ENCODE data around the gene SNRPA.
A peak's percentile ranks its signal among the peaks of the same experiment; 100 is the strongest.

Gene SNRPA

DNA sequence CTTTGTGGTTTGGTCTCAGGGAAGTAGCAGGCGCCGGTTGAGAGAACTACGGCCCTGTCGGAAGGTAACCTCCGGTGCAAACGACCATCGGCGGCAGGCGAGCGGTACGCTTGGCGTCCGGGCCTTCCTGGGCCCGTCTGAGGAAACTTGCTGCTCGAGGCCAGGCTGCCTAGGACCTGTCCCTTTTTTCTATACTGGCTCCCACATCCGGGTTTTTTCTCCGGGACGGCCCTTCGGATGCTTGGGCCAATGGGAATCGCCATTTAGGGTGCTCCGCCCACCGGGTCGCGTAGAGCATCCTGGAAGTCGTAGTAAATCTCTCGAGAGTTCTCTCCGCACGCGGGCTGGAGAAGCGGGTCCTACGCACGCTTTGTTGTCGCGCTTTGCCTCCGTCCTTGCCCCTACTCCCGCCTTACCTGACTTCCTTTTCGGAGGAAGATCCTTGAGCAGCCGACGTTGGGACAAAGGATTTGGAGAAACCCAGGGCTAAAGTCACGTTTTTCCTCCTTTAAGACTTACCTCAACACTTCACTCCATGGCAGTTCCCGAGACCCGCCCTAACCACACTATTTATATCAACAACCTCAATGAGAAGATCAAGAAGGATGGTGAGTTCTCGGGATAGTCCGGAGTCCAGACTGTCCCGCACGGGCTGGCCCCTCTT lies at the start of gene SNRPA:
TSS of gene SNRPA (plus strand) at position 330 of the 664 bp plus-strand sequence. CDS start at position 536, 206 bp downstream.
- DNase-seq (ENCODE audit: low read depth): peak; percentile 92

DNA sequence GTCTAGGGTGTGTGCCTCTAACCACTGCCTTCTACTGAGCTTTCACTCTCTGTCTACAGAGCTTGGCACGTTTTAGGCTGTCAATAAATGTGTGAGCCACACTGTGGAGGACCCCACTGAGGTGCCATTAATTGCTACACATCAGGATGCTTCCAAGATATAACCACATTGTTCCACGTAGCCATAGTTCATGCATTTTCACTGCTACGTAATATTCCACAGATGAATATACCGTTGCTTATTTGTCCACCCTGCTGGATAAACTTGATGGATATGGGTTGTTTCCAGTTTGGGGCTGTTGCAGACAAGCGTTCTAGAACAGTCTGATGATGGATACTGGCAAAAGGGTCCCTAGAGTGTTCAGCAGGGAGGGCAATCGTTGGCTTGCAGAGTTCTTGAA lies 49.2 kb upstream of the SNRPA start:
- no peak for DNase-seq (ENCODE audit: low read depth)

DNA sequence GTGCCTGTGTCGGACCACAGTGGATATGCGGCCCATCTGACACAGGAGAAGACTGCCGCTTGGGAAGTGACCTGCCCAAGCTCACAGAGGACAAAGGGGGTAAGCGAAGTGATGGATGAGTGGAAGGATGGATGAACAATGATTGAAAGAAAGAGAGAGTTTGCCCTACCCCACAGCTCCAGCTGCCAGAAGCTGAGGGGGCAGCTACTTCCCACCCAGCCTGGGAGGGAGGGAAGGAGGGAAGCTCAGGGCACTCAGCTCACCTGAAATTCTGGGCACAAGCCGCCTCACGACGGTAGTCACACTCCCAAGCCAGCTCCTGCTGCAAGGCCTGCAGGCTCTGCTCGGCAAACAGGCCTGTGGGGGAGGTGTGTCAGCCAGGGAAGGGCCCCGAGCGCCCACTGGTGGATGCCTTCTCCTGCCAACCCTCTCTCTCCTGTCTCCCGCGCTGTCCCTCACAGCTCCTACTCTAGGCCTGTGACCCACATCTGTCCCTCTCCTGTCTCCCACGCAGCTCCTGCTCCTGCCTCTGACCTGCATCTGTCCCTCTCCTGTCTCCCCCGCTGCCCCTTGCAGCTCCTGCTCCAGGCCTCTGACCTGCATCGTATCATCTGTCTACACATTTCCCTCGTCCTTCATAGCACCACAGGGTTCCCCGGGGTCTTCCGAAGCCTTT lies 48.5 kb upstream of the SNRPA start:
- no peak for DNase-seq (ENCODE audit: low read depth)

DNA sequence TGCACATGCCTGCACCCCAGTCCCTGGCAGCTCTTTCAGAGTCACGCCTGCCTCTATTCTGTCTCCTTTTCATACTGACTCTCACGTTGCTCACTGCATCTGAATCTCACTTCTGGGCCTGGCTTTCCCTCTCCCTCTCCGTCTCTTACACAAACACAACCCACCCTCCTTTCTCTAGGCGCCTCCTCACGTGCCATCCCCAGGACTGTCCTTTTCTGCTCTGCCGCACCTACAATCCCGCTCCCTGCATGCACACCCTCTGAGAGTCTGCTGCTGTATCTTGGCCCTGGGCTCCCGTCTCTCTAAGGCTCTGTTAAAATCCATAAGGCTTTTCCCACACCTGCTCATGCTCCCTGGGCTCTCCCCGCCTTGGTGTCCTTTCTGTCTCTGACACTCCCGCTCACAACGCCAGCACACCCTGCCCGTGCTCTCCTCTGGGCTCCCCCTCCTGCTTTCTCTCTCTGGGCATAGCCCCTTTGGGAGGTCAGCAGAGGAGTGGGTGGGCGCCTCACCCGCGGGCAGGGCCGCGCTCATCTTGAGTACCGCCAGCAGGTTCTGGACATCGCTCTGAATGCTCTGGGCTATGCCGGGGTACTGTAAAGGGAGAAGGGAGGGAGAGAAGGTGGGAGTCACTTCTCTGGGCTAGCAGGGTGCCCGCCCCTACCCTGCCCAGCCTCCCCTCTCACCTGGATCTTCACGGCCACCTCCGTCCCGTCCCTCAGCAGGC lies 47.8 kb upstream of the SNRPA start:
- no peak for DNase-seq (ENCODE audit: low read depth)

DNA sequence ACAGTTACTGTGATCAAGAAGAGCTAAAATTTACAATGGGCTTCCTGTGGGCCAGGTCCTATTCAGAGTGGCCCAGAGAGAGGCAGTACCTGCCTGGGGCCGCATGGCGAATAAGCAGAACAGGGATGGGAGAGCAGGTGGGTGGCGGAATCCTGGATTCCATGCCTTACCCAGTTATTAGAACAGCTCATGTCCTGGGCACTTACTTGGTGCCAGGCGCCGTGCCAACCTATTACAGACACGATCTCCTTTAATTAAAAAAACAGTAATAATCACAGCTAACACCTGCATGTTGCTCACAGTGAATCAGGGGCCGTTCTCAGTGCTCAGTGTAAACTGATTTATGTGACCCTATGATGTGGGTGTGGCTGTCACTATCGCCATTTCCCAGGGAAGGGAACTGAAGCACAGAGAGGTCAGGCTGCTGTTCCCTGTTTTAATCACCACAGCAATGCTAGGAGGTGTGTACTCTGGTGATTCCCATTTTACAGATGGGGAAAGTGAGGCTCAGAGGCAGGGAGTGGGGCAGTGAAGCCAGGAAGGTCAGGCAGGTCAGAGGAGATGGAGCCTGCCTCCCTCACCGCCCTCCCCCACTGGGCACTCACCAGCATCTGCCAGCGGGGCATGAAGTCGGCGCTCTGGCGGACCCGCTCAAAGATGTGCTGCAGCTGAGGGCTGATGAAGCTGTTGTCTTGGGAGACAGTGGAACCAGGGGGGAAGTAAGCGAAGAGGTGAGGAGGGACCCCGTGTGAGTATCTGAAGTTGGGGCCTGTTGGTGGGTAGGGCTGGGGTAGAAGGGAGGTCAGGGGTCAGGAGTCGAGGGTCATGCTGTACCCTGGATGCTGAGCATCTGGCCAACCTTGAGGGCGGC lies 46.3 kb upstream of the SNRPA start:
- DNase-seq (ENCODE audit: low read depth): no peak

DNA sequence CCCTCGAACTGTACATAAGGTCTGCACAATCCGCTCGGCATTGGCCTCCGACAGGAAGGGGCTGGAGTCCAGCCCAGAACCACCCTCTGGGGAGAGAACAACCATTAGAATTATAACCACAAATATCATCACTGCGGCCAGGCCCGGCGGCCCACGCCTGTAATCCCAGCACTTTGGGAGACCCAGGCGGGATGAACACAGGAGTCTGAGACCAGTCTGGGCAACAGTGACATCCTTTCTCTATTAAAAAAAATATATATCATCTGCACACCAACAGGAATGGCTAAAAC lies 45.7 kb upstream of the SNRPA start:
- no peak for DNase-seq (ENCODE audit: low read depth)

DNA sequence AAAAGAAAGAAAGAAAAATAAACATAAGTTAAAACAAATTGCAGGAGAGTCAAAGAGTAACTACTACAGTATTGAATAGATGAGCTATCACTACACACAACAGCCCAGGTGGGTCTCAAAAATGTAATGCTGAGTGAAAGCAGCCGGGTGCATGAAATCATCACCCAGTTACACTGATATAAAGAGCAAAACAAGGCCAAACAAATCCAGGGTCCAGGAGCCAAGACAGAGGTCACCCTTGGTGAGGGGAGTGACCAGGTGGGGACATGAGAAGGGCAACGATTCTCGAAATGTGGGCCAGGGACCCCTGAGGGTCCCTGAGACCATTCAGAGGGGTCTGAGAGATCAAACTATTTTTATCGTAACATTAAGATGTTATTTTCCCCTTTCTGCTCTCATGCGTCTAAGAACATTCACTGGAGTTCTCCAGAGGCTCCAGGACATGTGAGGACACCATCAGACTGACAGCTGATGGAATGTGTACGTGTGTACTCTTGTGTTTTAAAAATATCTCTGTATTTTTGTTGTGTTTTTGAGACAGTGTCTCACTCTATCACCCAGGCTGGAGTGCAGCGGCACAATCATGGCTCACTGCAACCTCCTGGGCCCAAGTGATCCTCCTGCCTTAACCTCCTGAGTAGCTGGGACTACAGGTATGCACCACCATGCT lies 44.9 kb upstream of the SNRPA start:
- DNase-seq (ENCODE audit: low read depth): no peak

DNA sequence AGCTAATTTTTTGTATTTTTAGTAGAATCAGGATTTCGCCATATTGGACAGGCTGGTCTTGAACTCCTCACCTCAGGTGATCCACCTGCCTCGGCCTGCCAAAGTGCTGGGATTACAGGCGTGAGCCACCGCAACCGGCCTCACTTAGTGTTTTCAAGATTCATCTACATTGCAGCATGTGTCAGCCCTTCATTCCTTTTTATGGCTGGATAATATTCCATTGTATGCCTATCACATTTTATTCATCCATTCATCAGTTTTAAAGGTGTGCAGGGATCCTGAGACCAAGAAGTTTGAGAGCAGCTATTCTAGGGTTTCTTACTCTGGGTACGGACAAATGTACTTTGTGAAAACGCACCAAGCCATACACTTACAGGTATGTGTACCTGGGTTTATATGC lies 43.4 kb upstream of the SNRPA start:
- no peak for DNase-seq (ENCODE audit: low read depth)

DNA sequence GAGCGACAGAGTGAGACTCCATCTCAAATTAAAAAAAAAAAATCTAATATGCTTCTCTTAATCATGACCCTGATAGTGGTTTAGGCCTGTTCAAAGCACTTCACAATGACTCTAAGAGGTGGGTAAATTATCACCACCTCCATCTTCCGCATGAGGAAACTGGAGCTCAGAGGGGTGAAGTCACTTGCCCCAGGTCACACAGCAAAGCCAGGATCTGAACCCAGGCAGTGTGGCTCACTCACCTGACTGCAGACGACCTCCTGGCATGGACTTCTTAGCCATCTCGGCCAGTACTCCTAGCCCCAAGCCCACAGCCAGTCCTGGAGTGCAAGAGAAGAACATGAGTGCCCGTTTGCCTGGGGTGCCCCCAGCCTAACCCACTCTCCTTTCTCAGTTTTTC lies 41.2 kb upstream of the SNRPA start:
- no peak for DNase-seq (ENCODE audit: low read depth)

DNA sequence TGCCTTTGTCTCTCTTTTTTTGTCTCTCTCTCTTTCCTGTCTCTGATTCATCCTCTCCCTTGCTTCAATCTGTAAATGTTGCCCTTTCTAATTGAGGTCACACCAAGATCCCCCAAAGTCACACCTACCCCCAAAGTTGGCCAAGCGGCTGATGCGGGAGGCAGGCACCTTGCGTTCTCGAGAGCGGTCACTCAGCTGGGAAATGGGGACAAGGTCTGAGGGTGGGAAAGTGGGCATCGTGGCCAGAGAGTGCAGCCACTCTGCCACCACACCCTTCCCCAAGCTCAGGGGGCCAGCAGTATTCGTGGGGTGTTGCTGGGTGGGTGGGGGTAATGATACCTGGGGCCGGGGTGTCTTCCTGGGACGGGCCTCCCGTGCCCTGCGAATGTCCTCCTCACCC lies 37.1 kb upstream of the SNRPA start:
- DNase-seq (ENCODE audit: low read depth): no peak

DNA sequence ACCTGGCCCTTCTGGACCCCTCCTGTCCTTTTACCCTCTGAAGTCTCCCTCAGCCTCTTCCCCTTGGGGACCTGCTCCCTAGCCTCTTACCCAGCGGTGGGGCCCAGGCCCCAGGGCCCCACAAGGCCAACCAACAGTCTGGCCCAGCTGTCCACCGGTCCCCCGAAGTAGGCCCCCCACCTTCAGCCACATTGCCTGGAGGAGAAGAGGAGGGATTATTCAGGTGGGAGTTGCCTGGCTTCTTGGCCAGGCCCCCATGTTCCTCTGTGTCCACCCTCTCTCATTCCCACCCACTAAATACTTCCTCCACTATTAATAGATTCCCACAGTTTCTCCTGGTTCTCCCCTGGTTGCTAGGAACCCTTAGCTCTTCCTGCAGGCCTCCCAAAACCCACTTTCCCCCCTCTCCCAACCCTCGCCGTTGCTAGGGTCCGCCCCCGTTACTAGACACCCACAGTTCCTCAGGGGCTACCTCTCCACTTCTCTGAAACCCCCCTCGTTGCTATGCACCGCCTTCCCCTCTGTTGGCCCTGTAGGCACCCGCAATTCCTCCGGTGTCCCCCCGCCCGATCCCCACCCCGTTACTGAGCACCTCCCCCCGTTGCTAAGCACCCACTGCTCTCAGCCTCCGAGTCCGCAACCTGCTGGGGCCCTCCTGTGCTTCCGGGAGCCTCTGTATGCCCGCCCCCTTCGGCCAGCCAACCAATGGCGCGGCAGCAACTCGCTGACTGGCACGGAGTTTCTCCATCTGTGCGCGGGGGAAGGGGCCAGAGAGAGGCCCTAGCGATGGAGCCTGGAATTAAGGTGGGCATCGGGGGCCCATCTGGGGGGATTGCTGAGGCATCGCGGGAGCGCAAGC lies 36.3 kb upstream of the SNRPA start:
- DNase-seq (ENCODE audit: low read depth): peak; percentile 89

DNA sequence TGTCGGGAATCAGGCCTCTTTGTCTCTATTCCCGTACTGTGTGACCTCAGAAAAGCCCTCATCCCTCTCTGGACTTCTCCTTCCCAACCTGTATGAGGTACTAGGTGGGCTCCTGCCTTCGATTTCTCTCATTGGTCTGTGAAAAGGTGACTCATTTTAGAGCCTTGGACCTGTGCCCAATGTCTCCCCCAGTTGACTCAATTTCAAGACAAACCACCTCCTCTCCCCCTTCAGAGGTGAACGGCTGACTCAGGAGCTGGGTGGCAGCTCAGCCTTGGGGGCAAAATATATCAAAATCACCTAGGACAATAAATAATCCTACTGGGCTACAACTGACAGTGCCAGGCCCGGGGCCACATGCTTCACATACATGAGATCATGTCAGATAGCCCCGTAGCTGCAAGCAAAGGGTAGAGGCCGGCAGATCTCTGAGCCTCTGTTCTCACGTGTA lies 34.9 kb upstream of the SNRPA start:
- DNase-seq (ENCODE audit: low read depth): peak; percentile 61

DNA sequence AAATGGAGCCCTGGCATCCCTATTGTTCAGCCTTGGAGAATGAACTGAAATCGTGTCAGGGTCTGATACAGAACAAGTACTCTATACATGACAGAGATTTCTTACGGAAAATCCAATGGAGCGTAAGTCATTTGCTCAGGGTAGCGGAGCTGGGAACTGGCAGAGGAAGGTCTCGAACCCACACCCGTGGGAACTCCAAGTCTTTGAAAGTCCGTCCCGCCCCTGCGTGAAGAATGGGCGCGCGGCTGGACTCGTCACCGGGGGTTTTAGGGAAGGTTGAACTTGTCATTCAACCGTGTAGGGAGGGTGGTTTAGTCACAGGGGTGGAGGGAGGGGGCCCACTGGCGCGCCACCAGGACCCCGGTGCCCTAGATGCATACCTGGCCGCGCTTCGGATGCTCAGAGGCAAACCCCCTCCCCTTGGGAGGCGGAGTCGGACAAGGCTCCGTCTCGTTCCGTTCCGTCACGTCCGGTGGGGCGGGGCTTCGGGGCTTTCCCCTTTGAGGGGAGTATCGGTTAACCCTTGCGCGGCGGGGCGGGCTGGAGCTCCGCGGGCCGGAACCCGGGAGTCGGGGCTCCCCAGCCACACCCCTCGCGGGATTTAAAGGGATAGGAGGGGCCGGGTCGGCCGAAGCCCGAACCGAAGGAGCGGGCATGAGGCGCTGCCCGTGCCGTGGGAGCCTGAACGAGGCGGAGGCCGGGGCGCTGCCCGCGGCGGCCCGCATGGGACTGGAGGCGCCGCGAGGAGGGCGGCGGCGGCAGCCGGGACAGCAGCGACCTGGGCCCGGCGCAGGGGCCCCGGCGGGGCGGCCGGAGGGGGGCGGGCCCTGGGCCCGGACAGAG lies 34.3 kb upstream of the SNRPA start, which contains the start of the genes COQ8B and ITPKC:
TSS of gene COQ8B (minus strand) at position 405 of the 843 bp plus-strand sequence. CDS start 2,254 bp downstream, outside the sequence.
TSS of gene ITPKC (plus strand) at position 631 of the 843 bp plus-strand sequence. CDS start at position 655, 24 bp downstream.
- peak; percentile 100 for DNase-seq (ENCODE audit: low read depth)

DNA sequence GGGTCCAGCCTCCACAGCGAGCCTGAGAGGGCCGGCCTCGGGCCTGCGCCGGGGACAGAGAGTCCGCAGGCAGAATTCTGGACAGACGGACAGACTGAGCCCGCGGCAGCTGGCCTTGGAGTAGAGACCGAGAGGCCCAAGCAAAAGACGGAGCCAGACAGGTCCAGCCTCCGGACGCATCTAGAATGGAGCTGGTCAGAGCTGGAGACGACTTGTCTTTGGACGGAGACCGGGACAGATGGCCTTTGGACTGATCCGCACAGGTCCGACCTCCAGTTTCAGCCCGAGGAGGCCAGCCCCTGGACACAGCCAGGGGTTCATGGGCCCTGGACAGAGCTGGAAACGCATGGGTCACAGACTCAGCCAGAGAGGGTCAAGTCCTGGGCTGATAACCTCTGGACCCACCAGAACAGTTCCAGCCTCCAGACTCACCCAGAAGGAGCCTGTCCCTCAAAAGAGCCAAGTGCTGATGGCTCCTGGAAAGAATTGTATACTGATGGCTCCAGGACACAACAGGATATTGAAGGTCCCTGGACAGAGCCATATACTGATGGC lies 33.6 kb upstream of the SNRPA start:
- no peak for DNase-seq (ENCODE audit: low read depth)

DNA sequence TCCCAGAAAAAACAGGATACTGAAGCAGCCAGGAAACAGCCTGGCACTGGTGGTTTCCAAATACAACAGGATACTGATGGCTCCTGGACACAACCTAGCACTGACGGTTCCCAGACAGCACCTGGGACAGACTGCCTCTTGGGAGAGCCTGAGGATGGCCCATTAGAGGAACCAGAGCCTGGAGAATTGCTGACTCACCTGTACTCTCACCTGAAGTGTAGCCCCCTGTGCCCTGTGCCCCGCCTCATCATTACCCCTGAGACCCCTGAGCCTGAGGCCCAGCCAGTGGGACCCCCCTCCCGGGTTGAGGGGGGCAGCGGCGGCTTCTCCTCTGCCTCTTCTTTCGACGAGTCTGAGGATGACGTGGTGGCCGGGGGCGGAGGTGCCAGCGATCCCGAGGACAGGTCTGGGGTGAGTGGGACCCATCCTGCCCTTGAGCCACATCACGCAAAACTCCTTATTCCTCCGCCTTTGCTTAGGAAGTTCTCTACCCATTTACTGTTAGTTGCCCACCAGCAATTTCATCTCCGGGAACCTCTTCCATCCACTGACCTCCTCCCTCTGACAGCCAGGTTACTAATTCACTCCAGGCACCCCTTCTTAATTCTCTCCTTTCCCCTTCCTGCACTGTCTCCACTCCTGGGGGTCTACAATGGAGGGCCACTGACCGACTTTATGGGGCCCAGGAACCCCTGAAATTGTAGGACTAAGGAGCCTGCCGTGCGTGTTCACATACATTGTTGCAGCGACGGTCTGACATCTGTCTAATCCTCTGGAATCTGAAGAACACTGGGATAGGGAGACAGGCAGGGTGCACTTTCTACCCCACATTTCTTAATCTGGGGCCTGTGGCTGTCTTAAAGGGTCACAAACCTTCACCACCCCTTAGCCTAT lies 32.9 kb upstream of the SNRPA start:
- no peak for DNase-seq (ENCODE audit: low read depth)

DNA sequence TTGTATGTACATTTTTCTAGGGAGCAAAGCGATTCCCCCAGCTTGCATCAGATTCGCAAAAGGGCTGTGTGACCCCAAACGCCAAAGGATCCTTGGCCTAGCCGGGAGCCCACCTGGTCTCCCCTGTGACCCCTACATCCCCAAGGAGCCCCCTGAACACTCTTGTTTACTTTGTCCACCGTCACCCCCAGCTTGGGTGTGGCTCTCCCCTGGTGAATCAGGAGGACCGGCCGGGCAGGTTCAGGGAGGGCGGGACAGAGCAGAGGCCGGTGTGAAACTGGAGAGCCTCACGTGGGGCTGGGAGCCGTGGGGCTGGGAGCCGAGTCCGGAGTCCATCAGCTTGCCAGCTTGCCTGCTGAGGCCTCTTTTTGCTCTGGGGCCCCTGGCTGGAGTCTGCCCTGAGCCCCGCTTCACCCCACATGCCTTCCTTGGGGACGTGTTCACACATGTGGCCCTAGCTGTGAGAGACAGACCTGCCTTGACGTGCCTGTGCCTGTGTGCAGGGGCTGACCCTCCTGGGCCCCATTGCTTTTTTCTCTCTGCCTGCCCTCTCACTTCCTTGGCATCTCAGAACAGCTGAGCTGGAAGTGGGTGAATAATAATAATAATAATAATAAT lies 32.1 kb upstream of the SNRPA start:
- no peak for DNase-seq (ENCODE audit: low read depth)

DNA sequence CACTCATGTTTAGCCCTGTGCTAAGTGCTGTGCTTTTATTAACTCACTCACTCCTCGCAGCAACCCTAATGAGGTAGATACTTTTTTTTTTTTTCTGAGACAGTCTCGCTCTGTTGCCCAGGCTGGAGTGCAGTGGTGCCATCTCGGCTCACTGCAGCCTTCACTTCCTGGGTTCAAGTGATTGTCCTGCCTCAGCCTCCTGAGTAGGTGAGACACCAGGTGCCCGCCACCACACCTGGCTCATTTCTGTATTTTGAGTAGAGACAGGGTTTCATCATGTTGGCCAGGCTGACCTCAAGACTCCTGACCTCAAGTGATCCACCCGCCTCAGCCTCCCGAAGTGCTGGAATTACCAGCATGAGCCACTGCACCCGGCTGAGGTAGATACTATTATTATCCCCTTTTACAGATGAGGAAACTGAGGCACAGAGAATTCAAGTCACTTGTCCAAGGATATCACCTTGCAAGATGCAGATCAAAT lies 31.5 kb upstream of the SNRPA start:
- DNase-seq (ENCODE audit: low read depth): no peak

DNA sequence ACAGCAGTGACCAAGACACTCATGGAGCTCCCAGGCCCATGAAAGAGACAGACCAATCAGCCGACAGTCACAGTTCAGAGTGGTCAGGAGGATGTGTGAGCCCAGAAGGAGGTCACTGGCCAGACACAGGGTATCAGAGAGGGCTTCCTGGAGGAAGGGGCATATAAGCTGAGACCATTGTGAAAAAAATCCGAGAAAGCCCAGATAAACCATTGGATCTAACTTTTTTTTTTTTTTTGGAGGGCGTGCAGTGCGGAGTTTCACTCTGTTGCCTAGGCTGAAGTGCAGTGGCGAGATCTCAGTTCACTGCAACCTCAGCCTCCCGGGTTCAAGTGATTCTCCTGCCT lies 29.9 kb upstream of the SNRPA start:
- DNase-seq (ENCODE audit: low read depth): no peak
